ENCODE results near the gene ECD.

The ECD gene

GRCh38 chr10:73095481-73096021 is 72.3 kb downstream of the ECD start:
- no peak for TF ChIP-seq CTCF (IDR thresholded peaks at IDR 0.05; ENCODE audit: control insufficient read depth, insufficient read depth, low read depth, low read length, missing control alignments)
- DNase-seq (ENCODE audit: low read depth) = no peak
- peak overlapping the region; percentile 74 for H3K4me3 ChIP-seq (ENCODE audit: control insufficient read depth, low read depth, low read length)

GRCh38 chr10:73094986-73095480 is 72.8 kb downstream of the ECD start:
- no peak for DNase-seq (ENCODE audit: low read depth)
- H3K4me3 ChIP-seq (ENCODE audit: control insufficient read depth, low read depth, low read length) = peak overlapping the region; percentile 74
- no peak for TF ChIP-seq CTCF (IDR thresholded peaks at IDR 0.05; ENCODE audit: control insufficient read depth, insufficient read depth, low read depth, low read length, missing control alignments)

DNA sequence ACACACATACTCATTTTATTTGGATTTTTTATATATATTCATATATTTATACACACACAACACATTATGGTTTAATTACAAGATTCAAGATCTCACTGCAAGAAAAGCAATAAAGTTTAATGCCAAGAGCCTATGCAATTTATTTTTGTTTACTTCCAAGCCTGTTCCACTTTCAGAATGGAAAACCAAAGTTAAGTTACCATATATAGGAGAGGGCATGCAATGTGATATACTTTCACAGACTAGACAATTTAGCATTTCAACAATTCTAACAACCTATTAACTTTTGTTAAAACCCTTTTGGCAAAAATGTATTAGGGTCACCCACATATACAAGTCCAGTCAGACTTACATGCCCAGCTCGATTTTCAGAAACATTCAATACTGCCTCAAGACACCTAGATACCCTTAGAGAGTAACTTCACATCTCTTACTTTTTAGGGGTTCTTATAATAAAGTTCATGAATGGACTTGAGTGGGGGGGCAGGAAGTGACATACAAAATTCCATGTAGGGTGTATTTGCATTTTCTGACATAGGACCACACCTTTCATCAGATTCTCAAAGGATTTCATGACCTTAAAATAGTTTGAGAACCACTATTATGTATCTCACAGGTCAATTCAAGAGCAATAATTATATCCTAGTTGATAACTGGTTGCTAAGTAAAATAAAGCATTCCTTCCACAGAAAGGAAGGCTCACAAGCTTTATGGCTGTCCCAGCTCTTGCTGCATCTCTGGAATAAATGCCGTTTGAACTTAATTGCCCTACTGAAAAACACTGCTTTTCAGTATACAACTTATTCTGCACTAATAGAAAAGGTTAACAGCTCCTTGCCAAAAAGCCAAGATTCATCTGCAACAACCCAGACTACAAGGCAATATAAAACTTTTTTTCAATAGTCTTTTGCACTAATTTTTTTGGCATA is 73.6 kb downstream of the ECD start:
- peak overlapping the region; percentile 74 for H3K4me3 ChIP-seq (ENCODE audit: control insufficient read depth, low read depth, low read length)
- DNase-seq (ENCODE audit: low read depth) = no peak
- TF ChIP-seq CTCF (IDR thresholded peaks at IDR 0.05; ENCODE audit: control insufficient read depth, insufficient read depth, low read depth, low read length, missing control alignments) = no peak

GRCh38 chr10:73092830-73093229 is 75.0 kb downstream of the ECD start:
- no peak overlapping the region for H3K4me3 ChIP-seq (ENCODE audit: control insufficient read depth, low read depth, low read length)
- TF ChIP-seq CTCF (IDR thresholded peaks at IDR 0.05; ENCODE audit: control insufficient read depth, insufficient read depth, low read depth, low read length, missing control alignments) = no peak
- no peak for DNase-seq (ENCODE audit: low read depth)

GRCh38 chr10:73088304-73088703 is 79.5 kb downstream of the ECD start:
- no peak overlapping the region for H3K4me3 ChIP-seq (ENCODE audit: control insufficient read depth, low read depth, low read length)
- TF ChIP-seq CTCF (IDR thresholded peaks at IDR 0.05; ENCODE audit: control insufficient read depth, insufficient read depth, low read depth, low read length, missing control alignments) = no peak
- no peak for DNase-seq (ENCODE audit: low read depth)

DNA sequence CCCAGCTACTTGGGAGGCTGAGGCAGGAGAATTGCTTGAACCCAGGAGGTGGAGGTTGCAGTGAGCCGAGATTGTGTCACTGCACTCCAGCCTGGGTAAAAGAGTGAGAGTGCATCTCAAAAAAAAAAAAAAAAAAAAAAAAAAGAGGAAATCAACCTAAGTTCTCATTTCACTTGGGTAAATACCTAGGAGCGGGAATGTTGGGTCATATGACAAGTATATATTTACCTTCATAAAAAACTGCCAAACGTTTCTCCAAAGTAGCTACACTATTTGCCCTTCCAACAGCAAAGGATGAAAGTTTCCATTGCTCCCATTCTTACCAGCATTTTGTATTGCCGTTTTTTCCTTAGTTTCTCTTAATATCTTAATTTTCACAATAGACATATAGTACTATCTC is 81.0 kb downstream of the ECD start:
- TF ChIP-seq CTCF (IDR thresholded peaks at IDR 0.05; ENCODE audit: control insufficient read depth, insufficient read depth, low read depth, low read length, missing control alignments) = no peak
- H3K4me3 ChIP-seq (ENCODE audit: control insufficient read depth, low read depth, low read length) = no peak overlapping the region
- DNase-seq (ENCODE audit: low read depth) = no peak

Data from AG09309 (cell line).